ENCODE results near the gene MMUT.
"Not testable (repeated sequence)": the region's sequence is repeated elsewhere in the genome, so short reads cannot be mapped to it uniquely, and the experiment has no call there.

Gene MMUT

DNA sequence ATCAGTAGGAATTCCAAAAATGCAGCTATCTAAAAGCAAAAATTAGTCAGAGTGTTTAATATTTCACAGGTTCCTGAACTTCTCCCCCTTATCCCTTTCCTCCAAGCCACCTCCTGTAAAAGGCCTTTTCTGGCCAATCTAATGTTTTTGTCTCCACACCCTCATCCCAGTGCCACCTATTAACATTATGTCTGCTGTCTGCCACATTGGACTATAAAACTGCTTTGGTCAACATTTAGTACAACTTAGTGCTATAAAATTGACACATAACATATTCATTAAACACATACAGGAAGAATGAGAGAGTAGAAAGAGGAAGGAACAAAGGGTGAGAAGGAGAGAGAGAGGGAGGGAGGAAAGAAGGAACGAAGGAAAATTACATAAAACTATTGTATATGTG is 47.7 kb downstream of the MMUT start:
- no peak for DNase-seq

DNA sequence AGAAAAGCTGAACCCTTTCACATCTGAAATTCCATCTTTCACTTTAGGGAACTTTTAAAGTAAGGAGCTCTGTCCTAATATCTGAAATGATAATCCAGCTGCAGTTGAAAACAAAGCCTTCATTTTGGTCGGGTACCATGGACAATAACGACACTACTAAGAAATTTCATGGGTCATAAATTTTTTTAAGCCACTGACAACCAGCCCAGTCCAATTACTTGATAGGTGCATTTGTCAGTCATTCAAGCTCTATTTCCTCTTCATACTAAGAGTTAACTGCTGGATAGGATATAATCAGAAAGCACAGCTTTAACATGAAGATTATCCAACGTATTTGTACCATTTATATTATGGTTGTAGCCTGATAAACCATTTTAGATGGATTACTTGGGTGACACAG is 52.5 kb downstream of the MMUT start:
- DNase-seq, result no peak

DNA sequence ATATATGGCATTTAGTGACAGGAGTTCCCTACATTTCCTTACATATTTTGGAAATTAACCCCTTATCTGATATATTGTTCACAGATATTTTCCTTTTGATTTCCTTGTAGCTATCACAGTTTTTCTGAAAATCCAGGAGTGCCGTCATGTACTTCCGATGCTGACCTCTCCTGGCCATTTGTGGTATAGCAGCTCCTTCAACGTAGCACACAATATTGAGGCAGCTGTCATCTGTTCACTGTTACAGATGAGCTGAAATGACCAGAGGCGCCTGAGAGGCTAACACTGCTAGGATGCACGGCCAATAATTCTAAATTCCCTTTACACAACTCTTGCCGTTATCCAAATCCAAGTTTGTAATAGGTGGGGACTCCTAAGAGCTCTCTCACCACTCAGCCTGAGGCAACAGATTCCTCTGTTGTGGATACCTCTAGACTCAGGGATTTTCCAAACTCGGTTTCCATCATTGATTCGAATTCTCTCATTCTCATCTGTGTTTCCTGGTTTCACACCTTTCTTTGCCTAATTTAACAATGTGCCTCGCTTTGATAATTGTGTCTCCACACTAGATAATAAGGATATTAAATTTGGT is 53.0 kb downstream of the MMUT start:
- DNase-seq, result no peak

DNA sequence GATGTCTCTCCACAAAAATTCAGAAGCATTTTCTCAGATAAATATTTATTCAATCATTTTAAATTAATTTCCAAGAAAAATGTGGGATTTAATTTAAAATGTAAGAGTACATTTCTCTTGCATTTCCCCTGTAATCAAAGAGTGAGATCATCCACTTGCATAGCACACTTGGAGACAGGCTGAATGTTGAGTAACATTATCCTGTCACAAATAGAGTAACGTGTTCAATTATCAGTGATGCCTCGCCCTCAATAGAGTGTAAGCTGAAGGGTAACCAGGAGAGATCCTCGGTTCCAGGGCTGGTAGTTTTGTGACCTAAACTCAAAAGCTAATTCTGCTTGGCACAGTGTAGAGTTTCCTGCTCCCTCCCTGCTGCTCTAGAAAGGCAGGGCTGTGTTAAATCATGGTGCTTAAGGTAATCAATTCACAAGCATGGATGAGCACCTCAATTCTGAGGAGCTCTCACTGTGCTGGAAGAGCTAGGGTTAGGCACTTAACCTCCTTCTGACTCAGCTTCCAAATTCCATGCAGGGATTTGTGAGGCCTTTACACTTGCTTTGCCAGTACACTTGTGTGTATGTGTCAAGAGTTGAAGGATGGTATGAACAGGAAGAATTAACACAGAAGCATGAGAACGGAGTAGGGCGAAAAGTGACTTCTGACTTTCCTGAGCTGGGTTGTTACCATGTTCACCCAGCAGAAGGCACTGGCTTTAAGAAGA is 56.6 kb downstream of the MMUT start:
- DNase-seq, result no peak

DNA sequence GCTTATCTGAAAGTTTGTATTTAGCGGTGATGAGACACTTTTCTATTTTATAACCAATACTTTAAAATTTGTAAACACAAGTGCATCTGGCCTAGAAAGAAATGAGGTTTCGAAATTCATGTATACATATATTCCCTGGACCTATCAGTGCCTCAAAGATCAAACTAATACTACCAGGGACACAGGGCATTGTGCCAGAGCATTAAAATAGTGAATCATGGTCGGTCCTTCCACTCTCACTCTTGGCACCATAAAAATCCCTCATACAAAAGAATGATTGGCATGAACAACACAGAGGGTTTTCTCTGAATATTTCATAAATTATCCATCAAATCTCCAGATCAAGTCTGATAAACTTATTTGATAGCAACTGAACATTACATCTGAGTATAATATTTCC is 62.0 kb downstream of the MMUT start:
- DNase-seq, result no peak

DNA sequence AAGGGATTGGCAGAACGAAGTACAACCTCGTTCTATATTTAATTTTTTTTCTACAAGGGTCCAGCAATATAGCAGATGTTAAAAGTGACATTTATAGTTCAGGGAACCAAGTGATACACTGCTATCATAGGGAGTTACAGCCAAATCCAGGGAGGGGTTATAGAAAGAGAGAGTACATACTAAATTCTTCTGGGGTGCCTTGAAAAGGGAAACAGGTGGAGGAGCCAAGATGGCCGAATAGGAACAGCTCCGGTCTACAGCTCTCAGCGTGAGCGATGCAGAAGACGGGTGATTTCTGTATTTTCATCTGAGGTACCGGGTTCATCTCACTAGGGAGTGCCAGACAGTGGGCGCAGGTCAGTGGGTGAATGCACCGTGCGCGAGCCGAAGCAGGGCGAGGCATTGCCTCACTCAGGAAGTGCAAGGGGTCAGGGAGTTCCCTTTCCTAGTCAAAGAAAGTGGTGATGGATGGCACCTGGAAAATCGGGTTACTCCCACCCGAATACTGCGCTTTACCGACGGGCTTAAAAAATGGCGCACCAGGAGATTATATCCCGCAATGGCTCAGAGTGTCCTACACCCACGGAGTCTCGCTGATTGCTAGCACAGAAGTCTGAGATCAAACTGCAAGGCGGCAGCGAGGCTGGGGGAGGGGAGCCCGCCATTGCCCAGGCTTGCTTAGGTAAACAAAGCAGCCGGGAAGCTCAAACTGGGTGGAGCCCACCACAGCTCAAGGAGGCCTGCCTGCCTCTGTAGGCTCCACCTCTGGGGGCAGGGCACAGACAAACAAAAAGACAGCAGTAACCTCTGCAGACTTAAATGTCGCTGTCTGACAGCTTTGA is 76.2 kb downstream of the MMUT start:
- DNase-seq, result not testable (repeated sequence)

DNA sequence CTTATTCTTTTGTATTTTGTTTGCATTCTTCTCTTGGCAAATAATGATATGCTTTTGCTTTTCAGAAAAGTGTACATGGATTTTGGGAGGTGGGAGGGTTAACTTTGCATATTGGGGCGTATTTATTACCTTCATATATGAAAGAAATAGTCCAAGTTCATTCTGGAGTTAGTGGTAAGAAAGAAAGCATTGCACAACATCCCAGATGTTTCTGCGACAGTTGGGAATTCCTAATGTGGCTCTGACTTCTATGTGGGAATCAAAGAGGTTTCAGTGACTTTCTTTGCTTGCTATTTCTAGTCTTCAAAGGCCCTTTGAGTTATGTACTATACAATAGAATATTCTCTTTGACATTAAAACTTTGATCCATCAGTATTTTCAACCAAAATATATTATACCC is 78.1 kb downstream of the MMUT start:
- no peak for DNase-seq

All from GF-D8 (cell line).